IPS-NIHi11 (cell line): ENCODE results near the gene GOLGA6L10.
A peak's percentile ranks its signal among the peaks of the same experiment; 100 is the strongest.
"Not testable (repeated sequence)": the region's sequence is repeated elsewhere in the genome, so short reads cannot be mapped to it uniquely, and the experiment has no call there.

Source experiments
- DNase-seq: peaks from one replicate; pipeline ENCODE4 v3.0.0; 2012; ENCODE audit warnings: mixed read lengths, low spot score

GOLGA6L10 gene

DNA sequence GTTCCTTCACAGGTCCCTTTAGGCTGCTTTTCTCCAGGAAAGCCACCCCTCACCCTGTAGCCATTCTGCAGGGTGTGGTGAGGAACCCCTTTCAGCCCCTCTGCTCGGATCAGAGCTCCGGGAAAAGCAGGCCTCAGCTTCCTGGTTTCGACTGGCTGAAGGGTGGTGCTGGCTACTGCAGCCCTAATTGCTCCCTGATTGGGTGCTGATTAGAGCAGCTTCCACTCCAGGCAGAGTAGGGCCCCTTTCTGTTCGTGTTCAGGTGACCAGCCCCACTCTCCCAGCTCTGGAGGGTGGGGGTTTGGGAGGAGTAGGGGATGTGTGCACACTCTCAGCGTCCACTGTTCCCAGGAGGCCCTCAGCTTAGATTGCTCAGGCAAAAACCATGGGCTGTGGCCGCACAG lies 49.8 kb downstream of the GOLGA6L10 start:
- not testable (repeated sequence) for DNase-seq

DNA sequence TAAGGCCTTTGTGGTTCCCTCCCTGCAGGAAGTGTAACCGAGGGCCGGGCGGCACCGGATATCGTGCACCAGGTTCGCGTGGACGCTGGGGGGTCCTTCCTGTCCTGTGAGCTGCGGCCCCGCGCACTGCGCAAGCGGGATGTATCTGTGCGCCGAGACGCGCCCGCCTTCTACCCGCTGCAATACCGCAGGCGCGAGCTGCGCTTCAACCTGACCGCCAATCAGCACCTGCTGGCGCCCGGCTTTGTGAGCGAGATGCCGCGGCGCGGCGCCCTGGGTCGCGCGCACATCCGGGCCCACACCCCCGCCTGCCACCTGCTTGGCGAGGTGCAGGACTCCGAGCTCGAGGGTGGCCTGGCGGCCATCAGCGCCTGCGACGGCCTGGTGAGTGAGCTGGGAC lies 50.8 kb downstream of the GOLGA6L10 start:
- no peak for DNase-seq

GRCh38 chr15:82298032-82298431 lies 51.2 kb downstream of the GOLGA6L10 start:
- DNase-seq: no peak

- no peak for DNase-seq
Measured at GRCh38 chr15:82297546-82297945, 51.7 kb downstream of the GOLGA6L10 start.

DNA sequence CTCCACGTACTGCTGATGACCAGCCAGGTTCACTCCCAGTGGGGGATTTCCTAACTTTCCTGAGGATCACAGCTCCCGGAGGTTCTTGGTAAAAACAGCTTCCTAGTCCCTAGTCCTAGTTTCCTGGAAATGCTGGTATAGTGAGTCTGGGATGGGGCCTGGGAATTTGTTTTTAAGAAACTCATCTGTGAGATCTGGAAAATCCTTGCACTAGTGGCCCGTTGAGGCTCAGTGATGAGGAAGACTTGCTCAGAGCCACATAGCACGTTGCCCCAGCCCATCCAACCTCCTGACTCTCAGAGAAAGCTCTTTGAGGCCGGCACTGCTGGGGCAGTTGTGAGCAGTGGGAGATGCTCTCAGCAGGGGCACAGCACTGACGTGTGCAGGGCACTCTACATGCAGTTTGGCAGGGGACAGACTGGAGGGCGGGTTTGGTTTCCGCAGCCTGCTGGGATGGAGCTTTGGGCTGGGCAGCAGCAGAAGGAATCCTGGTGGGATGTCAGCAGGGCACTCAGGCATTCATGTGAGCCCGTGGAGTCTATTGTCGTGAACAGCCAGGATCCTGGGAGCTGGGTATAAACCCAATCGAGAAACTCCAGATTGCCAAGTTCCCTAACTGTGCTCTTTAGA lies 55.1 kb downstream of the GOLGA6L10 start:
- peak; percentile 56 for DNase-seq

DNA sequence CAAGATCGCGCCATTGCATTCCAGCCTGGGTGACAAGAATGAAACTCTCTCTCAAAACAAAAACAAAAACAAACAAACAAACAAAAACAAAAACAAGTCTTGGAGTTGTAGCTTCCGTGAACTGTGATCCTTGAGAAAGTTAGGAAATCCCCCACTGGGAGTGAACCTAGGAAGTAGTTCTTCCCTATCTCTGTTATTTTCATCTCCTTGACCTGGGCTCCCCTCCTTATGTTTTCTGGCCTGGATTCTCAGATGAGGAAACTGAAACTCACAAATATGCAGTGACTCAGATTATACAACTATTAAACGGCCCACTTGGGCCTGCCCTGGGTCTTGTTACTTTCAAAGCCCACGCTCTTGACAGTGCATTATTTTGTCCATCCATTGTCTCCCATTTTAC lies 57.0 kb downstream of the GOLGA6L10 start:
- no peak for DNase-seq
